ENCODE measurements around the gene GPC6. TPM values are rescaled to one million over a fixed set of nuclear protein-coding genes. Genes with fewer than 3 reads are reported as not detected.

Gene GPC6
- total and polyA plus RNA-seq, 2 donors (not counting 1 experiment from before 2014, with no cell fraction given), result not detected

- DNase-seq (no peak), ATAC-seq (ENCODE audit: low read depth) (no peak)
- intact Hi-C loops (cut with micrococcal nuclease), result no loop called here
- CTCF ChIA-PET, result no interaction called here
- Histone ChIP-seq H3K36me3 (replicated peaks in 1 of 2; ENCODE audit: control extremely low read depth in 1 of 2, control insufficient read depth in 1 of 2, extremely low read depth in 1 of 2, insufficient read depth in 2 of 2, low read length in 1 of 2) (no peaks in the 10 kb centered on the region), H3K27ac (ENCODE audit: low read length in 2 of 2) (no peak overlapping the region), H3K4me3 (ENCODE audit: control extremely low read depth in 1 of 5, extremely low read depth in 1 of 5, insufficient read depth in 1 of 5, low read depth in 2 of 5, low read length in 4 of 5) (no peak overlapping the region), H3K27me3 (replicated peaks in 1 of 4; ENCODE audit: control extremely low read depth in 1 of 4, control insufficient read depth in 3 of 4, insufficient read depth in 4 of 4, low read length in 3 of 4) (no peaks in the 10 kb centered on the region), H4K20me1 (ENCODE audit: control insufficient read depth, insufficient read depth, low read length, poor library complexity, severe bottlenecking) (no peaks in the 10 kb centered on the region), H3K9ac (ENCODE audit: low read length) (no peak overlapping the region), H2AFZ (ENCODE audit: insufficient read depth, low read depth, low read length, poor library complexity, severe bottlenecking) (no peak overlapping the region), H3K4me2 (replicated peaks; ENCODE audit: low read depth, low read length, poor library complexity, severe bottlenecking) (no peak overlapping the region), H3K4me1 (ENCODE audit: control insufficient read depth in 2 of 2, insufficient read depth in 2 of 2, low read length in 2 of 2) (no peaks in the 10 kb centered on the region), H3K79me2 (ENCODE audit: control insufficient read depth, insufficient read depth, low read length) (no peaks in the 10 kb centered on the region), H3K9me3 (ENCODE audit: control extremely low read depth in 1 of 3, control insufficient read depth in 2 of 3, insufficient read depth in 1 of 3, low read length in 2 of 3) (no peaks in the 10 kb centered on the region)
- peaks cover under 1% of the 10 kb centered on the region for H3K9me3 Mint-ChIP-seq (ENCODE audit: insufficient read depth)
- H3K4me1 Mint-ChIP-seq, result no peaks in the 10 kb centered on the region
- H3K27me3 Mint-ChIP-seq, result no peaks in the 10 kb centered on the region
- H3K4me3 Mint-ChIP-seq, result no peak overlapping the region
- H3K27ac Mint-ChIP-seq, result no peak overlapping the region
- 92% methylated on average over 2 of the region's 2 CpGs for WGBS (ENCODE audit: insufficient coverage)
- TF ChIP-seq EZH2 (IDR thresholded peaks at IDR 0.05; ENCODE audit: borderline replicate concordance, insufficient read depth, low read depth, low read length, poor library complexity, severe bottlenecking) (no peak), CTCF (IDR thresholded peaks at IDR 0.05) (no peak)
- POLR2A ChIA-PET, result no interaction called here
These were observed 203.8 kb downstream of the GPC6 start for GRCh38 chr13:93430381-93430780.

GRCh38 chr13:93435651-93436050 lies 209.0 kb downstream of the GPC6 start:
- POLR2A ChIA-PET, result no interaction called here
- intact Hi-C loops (cut with micrococcal nuclease), result no loop called here
- no peak overlapping the region for H3K4me3 ChIP-seq (ENCODE audit: control extremely low read depth in 1 of 5, extremely low read depth in 1 of 5, insufficient read depth in 1 of 5, low read depth in 2 of 5, low read length in 4 of 5)

More at GRCh38 chr13:93435651-93436050, 209.0 kb downstream of the GPC6 start:
- no peak for ATAC-seq (ENCODE audit: low read depth)
- Histone ChIP-seq H3K9ac (ENCODE audit: low read length) (no peak overlapping the region), H3K27me3 (replicated peaks in 1 of 4; ENCODE audit: control extremely low read depth in 1 of 4, control insufficient read depth in 3 of 4, insufficient read depth in 4 of 4, low read length in 3 of 4) (no peaks in the 10 kb centered on the region), H2AFZ (ENCODE audit: insufficient read depth, low read depth, low read length, poor library complexity, severe bottlenecking) (no peak overlapping the region), H3K4me2 (replicated peaks; ENCODE audit: low read depth, low read length, poor library complexity, severe bottlenecking) (no peak overlapping the region), H3K4me1 (ENCODE audit: control insufficient read depth in 2 of 2, insufficient read depth in 2 of 2, low read length in 2 of 2) (no peaks in the 10 kb centered on the region), H3K27ac (ENCODE audit: low read length in 2 of 2) (no peak overlapping the region), H4K20me1 (ENCODE audit: control insufficient read depth, insufficient read depth, low read length, poor library complexity, severe bottlenecking) (no peaks in the 10 kb centered on the region), H3K36me3 (replicated peaks in 1 of 2; ENCODE audit: control extremely low read depth in 1 of 2, control insufficient read depth in 1 of 2, extremely low read depth in 1 of 2, insufficient read depth in 2 of 2, low read length in 1 of 2) (no peaks in the 10 kb centered on the region), H3K79me2 (ENCODE audit: control insufficient read depth, insufficient read depth, low read length) (no peaks in the 10 kb centered on the region), H3K9me3 (ENCODE audit: control extremely low read depth in 1 of 3, control insufficient read depth in 2 of 3, insufficient read depth in 1 of 3, low read length in 2 of 3) (no peaks in the 10 kb centered on the region)
- peaks cover 5% of the 10 kb centered on the region for H3K9me3 Mint-ChIP-seq (ENCODE audit: insufficient read depth)
- CTCF ChIA-PET, result no interaction called here
- no peak for TF ChIP-seq EZH2 (IDR thresholded peaks at IDR 0.05; ENCODE audit: borderline replicate concordance, insufficient read depth, low read depth, low read length, poor library complexity, severe bottlenecking)
- no peak for TF ChIP-seq CTCF (IDR thresholded peaks at IDR 0.05)
- DNase-seq, result no peak
- no peaks in the 10 kb centered on the region for H3K27me3 Mint-ChIP-seq
- no peak overlapping the region for H3K27ac Mint-ChIP-seq
- no peaks in the 10 kb centered on the region for H3K4me1 Mint-ChIP-seq
- H3K4me3 Mint-ChIP-seq, result no peak overlapping the region
- WGBS (ENCODE audit: insufficient coverage), result 90% methylated on average over 2 of the region's 3 CpGs

Data from B cell (primary cell).